Gastroesophageal sphincter (tissue), 3 donors: ENCODE measurements around the gene CTNND2.

Source experiments
- CTCF ChIP-seq, 4 experiments: fragments of 200-600 bp in 2 of 4; fragments of 450-650 bp in 2 of 4; sonication (generic) in 1 of 4; IDR thresholded peaks; one replicate each; pipeline ENCODE4 v1.5.1; 2017 to 2019; ENCODE audit warnings: antibody characterized with exemption in 4 of 4, mild to moderate bottlenecking in 2 of 4, moderate library complexity in 2 of 4
- EP300 ChIP-seq: sonication (generic); formaldehyde crosslinking; IDR thresholded peaks from one replicate; pipeline ENCODE4 v1.6.1; 2017; ENCODE audit warnings: antibody characterized with exemption, mild to moderate bottlenecking
- POLR2A ChIP-seq, 2 donors: fragments of 450-650 bp; IDR thresholded peaks; one replicate each; pipeline ENCODE4 v1.6.1; 2017; ENCODE audit warnings: antibody characterized with exemption in 2 of 2, mild to moderate bottlenecking in 2 of 2, moderate library complexity in 1 of 2
- POLR2AphosphoS5 ChIP-seq: sonication (generic); formaldehyde crosslinking; IDR thresholded peaks from one replicate; pipeline ENCODE4 v1.6.1; 2017; ENCODE audit warnings: antibody characterized with exemption

- TF ChIP-seq CTCF (IDR thresholded peaks at IDR 0.05) (no peak), EP300 (no peak), POLR2A (IDR thresholded peaks at IDR 0.05) (no peak), POLR2AphosphoS5 (no peak)
These were observed 401.5 kb downstream of the CTNND2 start for GRCh38 chr5:11502783-11503182.
